ENCODE results near the gene KCTD17.

KCTD17 gene

GRCh38 chr22:37043209-37043827 lies 8.2 kb upstream of the KCTD17 start:
- no peak for DNase-seq (ENCODE audit: low read depth)

- no peak for DNase-seq (ENCODE audit: low read depth)
These were observed 7.6 kb upstream of the KCTD17 start for GRCh38 chr22:37043828-37044538.

GRCh38 chr22:37044634-37045625 lies 6.6 kb upstream of the KCTD17 start:
- DNase-seq (ENCODE audit: low read depth): no peak

- DNase-seq (ENCODE audit: low read depth): no peak
These were observed 5.6 kb upstream of the KCTD17 start for GRCh38 chr22:37045958-37046357.

GRCh38 chr22:37046589-37046988 lies 5.0 kb upstream of the KCTD17 start:
- DNase-seq (ENCODE audit: low read depth): no peak

GRCh38 chr22:37047006-37047405 lies 4.5 kb upstream of the KCTD17 start:
- no peak for DNase-seq (ENCODE audit: low read depth)

GRCh38 chr22:37048133-37048532 lies 3.4 kb upstream of the KCTD17 start:
- no peak for DNase-seq (ENCODE audit: low read depth)

- DNase-seq (ENCODE audit: low read depth): no peak
These were observed 2.3 kb upstream of the KCTD17 start for GRCh38 chr22:37049224-37049623.

GRCh38 chr22:37050913-37051312 lies 629 bp upstream of the KCTD17 start:
- no peak for DNase-seq (ENCODE audit: low read depth)

GRCh38 chr22:37052386-37053309 lies 1.1 kb downstream of the KCTD17 start:
- no peak for DNase-seq (ENCODE audit: low read depth)

- DNase-seq (ENCODE audit: low read depth): no peak
These were observed 1.9 kb downstream of the KCTD17 start for GRCh38 chr22:37053310-37054055.

GRCh38 chr22:37054056-37054395 lies 2.5 kb downstream of the KCTD17 start:
- DNase-seq (ENCODE audit: low read depth): no peak

- no peak for DNase-seq (ENCODE audit: low read depth)
These were observed 3.2 kb downstream of the KCTD17 start for GRCh38 chr22:37054600-37055365.

GRCh38 chr22:37056246-37056645 lies 4.7 kb downstream of the KCTD17 start:
- no peak for DNase-seq (ENCODE audit: low read depth)

GRCh38 chr22:37057226-37057625 lies 5.7 kb downstream of the KCTD17 start:
- DNase-seq (ENCODE audit: low read depth): no peak

GRCh38 chr22:37057796-37058510 lies 6.4 kb downstream of the KCTD17 start:
- no peak for DNase-seq (ENCODE audit: low read depth)

- DNase-seq (ENCODE audit: low read depth): no peak
These were observed 7.6 kb downstream of the KCTD17 start for GRCh38 chr22:37058917-37059701.

GRCh38 chr22:37059876-37060449 lies 8.4 kb downstream of the KCTD17 start:
- no peak for DNase-seq (ENCODE audit: low read depth)

Data from activated T-cell treated with anti-CD3 and anti-CD28 coated beads for 24 hours (primary cell).